Activated T-helper 2 cell treated with anti-CD3 and anti-CD28 coated beads, Interferon-gamma antibody, Interleukin-2, Interleukin-4, amounts not matched to agents 10 μg/mL and 5 μg/mL and 100 μg/mL, durations not matched to agents 14 hours and 24 hours and 36 hours (primary cell): ENCODE results near the gene FAM3B. TPM values are rescaled to one million over a fixed set of nuclear protein-coding genes. Genes with fewer than 3 reads are reported as not detected.

ENCODE experiments used
- DNase-seq: peaks from one replicate; pipeline ENCODE4 v3.0.0; 2021; ENCODE audit warnings: low spot score
- H3K27ac Mint-ChIP-seq: one replicate; pipeline ENCODE4 v1.8.0; 2021; ENCODE audit warnings: mixed read lengths
- H3K27me3 Mint-ChIP-seq: one replicate; pipeline ENCODE4 v1.8.0; 2021; ENCODE audit warnings: low read depth, mixed read lengths
- H3K36me3 Mint-ChIP-seq: one replicate; pipeline ENCODE4 v1.8.0; 2021; ENCODE audit warnings: low read depth, mixed read lengths
- H3K4me1 Mint-ChIP-seq: one replicate; pipeline ENCODE4 v1.8.0; 2021; ENCODE audit warnings: low read depth, mixed read lengths
- H3K4me3 Mint-ChIP-seq: one replicate; pipeline ENCODE4 v1.8.0; 2021; ENCODE audit warnings: low read depth, mild to moderate bottlenecking, moderate library complexity, mixed read lengths
- H3K9me3 Mint-ChIP-seq: one replicate; pipeline ENCODE4 v1.8.0; 2021; ENCODE audit warnings: mixed read lengths
- intact Hi-C: fragments of 100-400 bp; cut with micrococcal nuclease; formaldehyde crosslinking; loops from one replicate; pipeline ENCODE4 v1.15.1; 2023
- total RNA-seq: library from RNA; stranded (reverse); gene quantifications from 2 replicates; pipeline ENCODE4 v1.2.3, GENCODE V29; 2022

The FAM3B gene
- total RNA-seq, 1 donor from 2014 or later = not detected

GRCh38 chr21:41322496-41323382 lies 6.1 kb downstream of the FAM3B start:
- no peak overlapping the region for H3K4me3 Mint-ChIP-seq
- H3K36me3 Mint-ChIP-seq = no peaks in the 10 kb centered on the region
- H3K27me3 Mint-ChIP-seq = peaks cover 19% of the 10 kb centered on the region
- H3K9me3 Mint-ChIP-seq = no peaks in the 10 kb centered on the region
- no peak overlapping the region for H3K27ac Mint-ChIP-seq
- no peak for DNase-seq
- intact Hi-C loops = no loop called here
- no peaks in the 10 kb centered on the region for H3K4me1 Mint-ChIP-seq

GRCh38 chr21:41325138-41325912 lies 8.7 kb downstream of the FAM3B start:
- Mint-ChIP-seq H3K27me3 (peaks cover 5% of the 10 kb centered on the region), H3K27ac (no peak overlapping the region), H3K4me1 (no peaks in the 10 kb centered on the region), H3K4me3 (no peak overlapping the region), H3K9me3 (no peaks in the 10 kb centered on the region), H3K36me3 (no peaks in the 10 kb centered on the region)
- intact Hi-C loops = no loop called here
- no peak for DNase-seq

GRCh38 chr21:41326414-41327080 lies 9.9 kb downstream of the FAM3B start:
- no peaks in the 10 kb centered on the region for H3K4me1 Mint-ChIP-seq
- no peak overlapping the region for H3K4me3 Mint-ChIP-seq
- peaks cover 10% of the 10 kb centered on the region for H3K27me3 Mint-ChIP-seq
- DNase-seq = no peak
- no peaks in the 10 kb centered on the region for H3K36me3 Mint-ChIP-seq
- no peak overlapping the region for H3K27ac Mint-ChIP-seq
- intact Hi-C loops = no loop called here
- no peaks in the 10 kb centered on the region for H3K9me3 Mint-ChIP-seq

GRCh38 chr21:41327753-41328152 lies 11.2 kb downstream of the FAM3B start:
- Mint-ChIP-seq H3K27me3 (peaks cover 15% of the 10 kb centered on the region), H3K4me3 (no peak overlapping the region), H3K9me3 (no peaks in the 10 kb centered on the region), H3K36me3 (no peaks in the 10 kb centered on the region), H3K4me1 (no peaks in the 10 kb centered on the region), H3K27ac (no peak overlapping the region)
- intact Hi-C loops = no loop called here
- DNase-seq = no peak

GRCh38 chr21:41328660-41329607 lies 12.3 kb downstream of the FAM3B start:
- peaks cover 19% of the 10 kb centered on the region for H3K27me3 Mint-ChIP-seq
- intact Hi-C loops = no loop called here
- H3K9me3 Mint-ChIP-seq = peaks cover 4% of the 10 kb centered on the region

GRCh38 chr21:41333752-41334151 lies 17.2 kb downstream of the FAM3B start:
- intact Hi-C loops = no loop called here
- H3K9me3 Mint-ChIP-seq = peaks cover 4% of the 10 kb centered on the region
- DNase-seq = no peak
- H3K27ac Mint-ChIP-seq = no peak overlapping the region
- H3K4me1 Mint-ChIP-seq = no peaks in the 10 kb centered on the region
- H3K36me3 Mint-ChIP-seq = no peaks in the 10 kb centered on the region
- H3K4me3 Mint-ChIP-seq = no peak overlapping the region
- H3K27me3 Mint-ChIP-seq = peaks cover 24% of the 10 kb centered on the region

More at GRCh38 chr21:41328660-41329607, 12.3 kb downstream of the FAM3B start:
- no peaks in the 10 kb centered on the region for H3K4me1 Mint-ChIP-seq
- DNase-seq = no peak
- H3K27ac Mint-ChIP-seq = no peak overlapping the region
- no peaks in the 10 kb centered on the region for H3K36me3 Mint-ChIP-seq
- H3K4me3 Mint-ChIP-seq = no peak overlapping the region

GRCh38 chr21:41337515-41337914 lies 20.9 kb downstream of the FAM3B start:
- Mint-ChIP-seq H3K9me3 (peaks cover 8% of the 10 kb centered on the region), H3K36me3 (no peaks in the 10 kb centered on the region), H3K4me3 (no peak overlapping the region), H3K27ac (no peak overlapping the region), H3K27me3 (peaks cover 26% of the 10 kb centered on the region), H3K4me1 (no peaks in the 10 kb centered on the region)
- intact Hi-C loops = no loop called here
- DNase-seq = no peak

- Mint-ChIP-seq H3K27me3 (peaks cover 24% of the 10 kb centered on the region), H3K36me3 (no peaks in the 10 kb centered on the region)
- intact Hi-C loops = no loop called here
Measured at GRCh38 chr21:41338455-41338854, 21.9 kb downstream of the FAM3B start.

GRCh38 chr21:41342035-41342434 lies 25.4 kb downstream of the FAM3B start:
- no peak for DNase-seq
- Mint-ChIP-seq H3K4me3 (no peak overlapping the region), H3K36me3 (no peaks in the 10 kb centered on the region), H3K27me3 (peaks cover 28% of the 10 kb centered on the region), H3K9me3 (peaks cover 4% of the 10 kb centered on the region), H3K27ac (no peak overlapping the region), H3K4me1 (no peaks in the 10 kb centered on the region)
- intact Hi-C loops = no loop called here

More at GRCh38 chr21:41338455-41338854, 21.9 kb downstream of the FAM3B start:
- Mint-ChIP-seq H3K27ac (no peak overlapping the region), H3K9me3 (peaks cover 8% of the 10 kb centered on the region), H3K4me1 (no peaks in the 10 kb centered on the region), H3K4me3 (no peak overlapping the region)
- DNase-seq = no peak

- no peaks in the 10 kb centered on the region for H3K4me1 Mint-ChIP-seq
- no peak overlapping the region for H3K27ac Mint-ChIP-seq
- no peaks in the 10 kb centered on the region for H3K36me3 Mint-ChIP-seq
- intact Hi-C loops = no loop called here
- H3K4me3 Mint-ChIP-seq = no peak overlapping the region
- DNase-seq = no peak
- H3K27me3 Mint-ChIP-seq = peaks cover 28% of the 10 kb centered on the region
- peaks cover 4% of the 10 kb centered on the region for H3K9me3 Mint-ChIP-seq
Measured at GRCh38 chr21:41344146-41344545, 27.5 kb downstream of the FAM3B start.

GRCh38 chr21:41345356-41345755 lies 28.8 kb downstream of the FAM3B start:
- peaks cover 24% of the 10 kb centered on the region for H3K27me3 Mint-ChIP-seq

More at GRCh38 chr21:41345356-41345755, 28.8 kb downstream of the FAM3B start:
- no peak for DNase-seq
- no peak overlapping the region for H3K4me3 Mint-ChIP-seq
- no peaks in the 10 kb centered on the region for H3K36me3 Mint-ChIP-seq
- H3K4me1 Mint-ChIP-seq = no peaks in the 10 kb centered on the region
- intact Hi-C loops = no loop called here
- H3K9me3 Mint-ChIP-seq = peaks cover 4% of the 10 kb centered on the region
- H3K27ac Mint-ChIP-seq = no peak overlapping the region
